KG1 (cell line): Measurements from ENCODE around the gene TTC5.
"Not testable (repeated sequence)": the region's sequence is repeated elsewhere in the genome, so short reads cannot be mapped to it uniquely, and the experiment has no call there.

Experiments used
- DNase-seq: peaks from one replicate; lab custom pipeline; 2025; lab: John Stamatoyannopoulos, UW

TTC5 gene

GRCh38 chr14:20305265-20306078 lies at the start of gene TTC5:
TSS of gene TTC5 (minus strand) at chr14:20305951. CDS start at chr14:20305937, 14 bp downstream.
- DNase-seq, result peak; percentile 83

- no peak for DNase-seq
Observed at GRCh38 chr14:20350860-20351259, 45.1 kb upstream of the TTC5 start.

- no peak for DNase-seq
Observed at GRCh38 chr14:20350282-20350681, 44.5 kb upstream of the TTC5 start.

GRCh38 chr14:20347747-20348146 lies 42.0 kb upstream of the TTC5 start:
- DNase-seq, result no peak

GRCh38 chr14:20346713-20347112 lies 41.0 kb upstream of the TTC5 start:
- no peak for DNase-seq

- DNase-seq, result no peak
Observed at GRCh38 chr14:20345366-20345765, 39.6 kb upstream of the TTC5 start.

- DNase-seq, result no peak
Observed at GRCh38 chr14:20343862-20344220, 38.1 kb upstream of the TTC5 start.

GRCh38 chr14:20343092-20343861 lies 37.5 kb upstream of the TTC5 start, which contains the start of gene PARP2:
TSS of gene PARP2 (plus strand) at chr14:20343635. CDS start at chr14:20343642, 7 bp downstream.
- peak; percentile 99 for DNase-seq

GRCh38 chr14:20341646-20342045 lies 35.9 kb upstream of the TTC5 start:
- DNase-seq, result peak; percentile 13

- DNase-seq, result not testable (repeated sequence)
Observed at GRCh38 chr14:20341032-20341431, 35.3 kb upstream of the TTC5 start.

- DNase-seq, result no peak
Observed at GRCh38 chr14:20334017-20334416, 28.3 kb upstream of the TTC5 start.

- DNase-seq, result no peak
Observed at GRCh38 chr14:20333494-20333841, 27.7 kb upstream of the TTC5 start.

- DNase-seq, result peak; percentile 68
Observed at GRCh38 chr14:20332788-20333493, 27.2 kb upstream of the TTC5 start, which contains the start of gene CCNB1IP1. TSS of gene CCNB1IP1 (minus strand) at chr14:20333279. CDS start at chr14:20316523, 16,756 bp downstream.

- DNase-seq, result no peak
Observed at GRCh38 chr14:20332431-20332787, 26.7 kb upstream of the TTC5 start.

GRCh38 chr14:20331053-20331613 lies 25.4 kb upstream of the TTC5 start:
- DNase-seq, result no peak

GRCh38 chr14:20329355-20329754 lies 23.6 kb upstream of the TTC5 start:
- DNase-seq, result no peak

GRCh38 chr14:20328705-20329104 lies 23.0 kb upstream of the TTC5 start:
- DNase-seq, result no peak

GRCh38 chr14:20327005-20327869 lies 21.5 kb upstream of the TTC5 start:
- DNase-seq, result peak; percentile 44

- no peak for DNase-seq
Observed at GRCh38 chr14:20317720-20318119, 12.0 kb upstream of the TTC5 start.

- DNase-seq, result no peak
Observed at GRCh38 chr14:20314026-20314425, 8.3 kb upstream of the TTC5 start.

GRCh38 chr14:20306079-20306423 lies 300 bp upstream of the TTC5 start:
- DNase-seq, result no peak
